Measurements from ENCODE around the gene CLDN24. TPM values are rescaled to one million over a fixed set of nuclear protein-coding genes. Genes with fewer than 3 reads are reported as not detected.

The CLDN24 gene
- total RNA-seq, 2 experiments from 2014 or later: not detected

DNA sequence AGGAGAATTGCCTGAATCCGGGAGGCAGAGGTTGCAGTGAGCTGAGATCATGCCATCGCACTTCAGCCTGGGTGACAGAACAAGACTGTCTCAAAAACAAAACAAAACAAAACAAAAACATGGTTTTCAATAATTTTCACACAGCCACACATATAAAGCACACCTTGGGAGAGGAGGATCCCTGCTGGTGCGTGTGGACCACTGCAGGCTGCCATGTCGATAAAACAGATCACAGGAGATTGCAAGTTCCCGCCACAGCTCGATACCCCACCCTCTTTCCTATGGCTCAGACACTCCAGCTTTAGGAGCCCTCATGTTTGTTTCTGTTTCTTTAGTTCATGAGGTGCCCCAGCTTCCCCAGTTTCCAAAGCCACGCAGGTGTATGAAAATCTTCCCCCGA, 31.3 kb upstream of the CLDN24 start:
- ATAC-seq: no peak
- Mint-ChIP-seq H3K4me1 (peaks cover 14% of the 10 kb centered on the region), H3K27ac (no peak overlapping the region), H3K9me3 (ENCODE audit: low read depth) (no peaks in the 10 kb centered on the region), H3K36me3 (no peaks in the 10 kb centered on the region), H3K4me3 (no peak overlapping the region), H3K27me3 (peaks cover 12% of the 10 kb centered on the region)
- no peak for DNase-seq
- CTCF ChIA-PET: interaction anchor here (0.6 kb wide), 1 partner anchor 10 kb away, joined by 3 read pairs; no protein-coding TSS in a partner anchor

DNA sequence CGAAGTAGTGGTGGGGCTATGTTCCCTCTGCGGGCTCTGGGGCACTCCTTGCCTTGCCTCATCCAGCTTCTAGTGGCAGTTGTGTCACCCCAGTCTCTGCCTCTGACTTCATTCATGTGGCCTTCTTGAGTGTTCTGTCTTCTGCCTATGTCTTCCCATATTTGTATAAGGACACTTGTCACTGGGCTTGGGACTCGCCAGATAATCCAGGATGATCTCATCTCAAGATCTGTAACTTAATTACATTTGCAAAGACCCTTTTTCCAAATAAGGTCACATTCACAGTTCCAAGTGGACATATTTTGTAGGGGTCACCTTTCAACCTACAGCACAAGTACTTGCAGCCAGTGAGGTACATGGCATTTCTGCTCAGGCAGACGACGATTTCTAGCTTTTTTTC, 30.3 kb upstream of the CLDN24 start:
- CTCF ChIA-PET: no interaction called here
- DNase-seq: no peak
- H3K9me3 Mint-ChIP-seq (ENCODE audit: low read depth): no peaks in the 10 kb centered on the region
- H3K27me3 Mint-ChIP-seq: peaks cover 12% of the 10 kb centered on the region
- peaks cover 16% of the 10 kb centered on the region for H3K4me1 Mint-ChIP-seq
- no peak overlapping the region for H3K4me3 Mint-ChIP-seq
- ATAC-seq: no peak
- H3K36me3 Mint-ChIP-seq: no peaks in the 10 kb centered on the region
- no peak overlapping the region for H3K27ac Mint-ChIP-seq

DNA sequence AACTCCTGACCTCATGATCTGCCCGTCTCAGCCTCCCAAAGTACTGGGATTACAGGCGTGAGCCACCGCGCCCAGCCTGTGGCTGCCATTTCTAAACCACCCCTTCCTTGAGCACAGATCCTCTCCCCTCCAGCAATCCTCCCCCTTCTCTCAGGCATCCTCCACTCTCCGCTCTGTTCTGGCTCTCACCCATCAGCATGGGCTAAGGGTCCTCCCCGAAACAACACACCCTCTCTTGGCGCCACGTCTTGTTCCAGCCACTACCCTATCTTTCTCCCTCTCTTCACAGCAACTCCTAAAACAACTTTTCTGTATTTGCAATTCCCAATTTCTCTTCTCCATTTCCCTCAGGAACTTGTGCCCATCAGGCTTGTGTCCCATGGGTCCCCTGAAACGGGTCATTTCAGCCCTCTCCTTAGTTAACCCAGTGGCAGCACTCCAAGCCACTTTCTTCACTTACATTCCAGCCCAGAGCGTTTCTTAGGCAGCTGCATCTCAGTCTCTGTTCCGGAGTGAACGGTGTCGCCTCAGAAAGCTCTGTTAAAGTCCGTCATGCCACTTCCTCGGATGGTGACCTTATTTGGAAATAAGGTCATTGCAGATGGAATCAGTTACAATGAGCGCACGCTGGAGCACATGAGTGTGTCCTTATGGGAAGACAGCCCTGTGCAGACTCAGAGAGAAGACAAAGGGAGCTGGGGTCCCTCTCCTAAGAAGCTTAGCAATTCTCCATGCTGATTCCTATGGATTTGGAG, 28.3 kb upstream of the CLDN24 start:
- peaks cover 16% of the 10 kb centered on the region for H3K4me1 Mint-ChIP-seq
- H3K27me3 Mint-ChIP-seq: peaks cover 12% of the 10 kb centered on the region
- CTCF ChIA-PET: no interaction called here
- H3K36me3 Mint-ChIP-seq: no peaks in the 10 kb centered on the region
- no peak overlapping the region for H3K4me3 Mint-ChIP-seq
- no peaks in the 10 kb centered on the region for H3K9me3 Mint-ChIP-seq (ENCODE audit: low read depth)
- no peak for ATAC-seq
- DNase-seq: no peak
- H3K27ac Mint-ChIP-seq: no peak overlapping the region

DNA sequence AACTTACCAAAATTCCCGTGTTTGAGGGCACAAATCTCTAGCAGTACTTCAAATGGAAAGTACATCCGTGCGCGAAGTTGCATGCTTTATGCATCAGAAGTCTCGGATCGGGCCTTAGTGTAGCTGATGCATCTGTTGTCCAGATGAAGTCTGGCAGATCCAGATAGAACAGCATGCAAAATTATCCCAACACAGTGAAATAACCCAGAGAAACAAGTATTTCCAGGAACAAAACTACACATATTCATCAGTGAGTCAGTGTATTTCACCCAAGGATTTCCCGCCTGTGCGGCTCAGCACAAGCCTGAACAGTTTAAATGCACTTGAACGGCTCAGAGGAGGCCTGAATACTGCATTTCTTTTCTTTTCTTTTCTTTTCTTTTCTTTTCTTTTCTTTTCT, 27.4 kb upstream of the CLDN24 start:
- Mint-ChIP-seq H3K27ac (no peak overlapping the region), H3K27me3 (peaks cover 12% of the 10 kb centered on the region)
- no peak for ATAC-seq

DNA sequence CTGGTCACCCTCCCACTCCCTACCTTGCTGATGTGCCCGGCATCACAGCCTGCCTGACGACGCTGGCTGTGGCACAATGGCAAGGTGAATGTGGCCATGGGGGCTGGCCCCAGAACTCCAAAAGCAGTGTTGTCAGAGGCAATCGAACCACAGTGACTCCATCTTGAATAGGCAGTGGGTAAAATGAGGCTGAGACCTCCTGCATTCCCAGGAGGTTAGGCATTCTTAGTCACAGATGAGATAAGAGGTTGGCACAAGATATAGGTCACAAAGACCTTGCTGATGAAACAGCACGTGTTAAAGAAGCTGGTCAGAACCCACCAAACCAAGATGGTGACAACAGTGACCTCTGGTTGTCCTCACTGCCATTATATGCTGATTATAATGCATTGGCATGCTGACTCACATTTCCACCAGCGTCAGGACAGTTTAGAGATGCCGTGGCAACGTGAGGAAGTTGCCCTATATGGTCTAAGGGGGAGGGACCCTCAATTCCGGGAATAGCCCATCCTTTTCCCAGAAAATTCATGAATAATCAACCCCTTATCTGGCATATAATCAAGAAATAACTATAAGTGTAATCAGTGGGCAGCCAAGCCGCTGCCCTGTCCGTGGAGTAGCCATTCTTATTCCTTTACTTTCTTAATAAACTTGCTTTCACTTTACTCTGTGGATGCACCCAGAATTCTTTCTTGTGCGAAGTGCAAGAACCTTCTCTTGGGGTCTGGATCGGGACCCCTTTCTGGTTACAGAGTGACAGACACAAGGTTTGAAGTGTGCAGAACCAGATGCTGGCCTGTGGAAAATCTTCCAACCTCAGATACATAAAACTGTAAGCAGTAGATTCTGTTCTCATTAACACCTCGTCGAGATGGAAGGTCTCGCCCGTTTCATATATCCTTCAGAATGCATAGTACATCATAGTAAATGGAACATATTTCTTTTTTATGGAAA, 26.8 kb upstream of the CLDN24 start:
- no peak overlapping the region for H3K4me3 Mint-ChIP-seq
- H3K36me3 Mint-ChIP-seq: no peaks in the 10 kb centered on the region
- peaks cover 16% of the 10 kb centered on the region for H3K4me1 Mint-ChIP-seq
- H3K27ac Mint-ChIP-seq: no peak overlapping the region
- CTCF ChIA-PET: no interaction called here
- no peaks in the 10 kb centered on the region for H3K9me3 Mint-ChIP-seq (ENCODE audit: low read depth)
- peaks cover 13% of the 10 kb centered on the region for H3K27me3 Mint-ChIP-seq
- ATAC-seq (peak; percentile 92), DNase-seq (peak; percentile 73)

More for the DNA sequence above, 27.4 kb upstream of the CLDN24 start:
- Mint-ChIP-seq H3K36me3 (no peaks in the 10 kb centered on the region), H3K4me1 (peaks cover 16% of the 10 kb centered on the region), H3K9me3 (ENCODE audit: low read depth) (no peaks in the 10 kb centered on the region), H3K4me3 (no peak overlapping the region)
- CTCF ChIA-PET: no interaction called here
- DNase-seq: no peak

DNA sequence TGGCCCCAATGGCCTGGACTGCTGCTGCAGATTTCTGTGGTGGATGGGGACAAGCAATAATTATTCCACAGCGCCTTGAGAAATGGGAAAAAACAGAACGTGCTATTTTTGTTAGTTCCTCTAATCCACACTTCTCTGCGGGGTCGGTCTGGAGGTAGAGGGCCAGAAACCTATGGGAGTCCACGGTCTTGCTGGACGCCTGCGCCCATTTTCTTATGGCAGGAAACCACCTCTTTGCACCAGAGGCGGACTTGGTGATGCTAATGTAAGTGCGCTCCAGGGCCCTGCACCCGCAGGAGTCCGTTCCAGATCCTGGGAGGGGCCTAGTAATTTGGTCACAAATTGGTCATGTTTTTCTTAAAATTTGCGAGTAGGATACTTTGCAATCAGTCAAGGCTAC, 25.9 kb upstream of the CLDN24 start:
- ATAC-seq (no peak), DNase-seq (no peak)
- Mint-ChIP-seq H3K9me3 (ENCODE audit: low read depth) (no peaks in the 10 kb centered on the region), H3K27me3 (peaks cover 16% of the 10 kb centered on the region), H3K4me1 (peaks cover 16% of the 10 kb centered on the region), H3K36me3 (no peaks in the 10 kb centered on the region), H3K4me3 (no peak overlapping the region), H3K27ac (no peak overlapping the region)
- CTCF ChIA-PET: no interaction called here

DNA sequence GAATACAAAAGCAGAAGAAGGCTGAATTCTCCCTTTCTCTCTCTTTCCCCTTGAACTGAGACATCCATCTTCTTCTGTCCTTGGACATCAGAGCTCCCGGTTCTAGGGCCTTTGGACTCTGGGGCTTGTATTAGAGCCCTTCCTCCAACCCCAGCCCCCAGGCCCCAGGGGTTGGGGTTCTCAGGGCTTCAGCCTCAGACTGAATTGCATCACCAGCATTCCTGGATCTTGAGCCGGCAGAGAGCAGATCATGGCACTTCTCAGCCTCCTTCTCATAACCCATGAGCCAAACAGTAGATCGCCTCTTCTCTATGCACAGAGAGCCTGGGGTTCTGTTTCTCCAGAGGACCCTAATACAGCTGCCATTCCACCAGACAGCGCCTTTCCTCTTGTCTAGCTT, 25.3 kb upstream of the CLDN24 start:
- CTCF ChIA-PET: no interaction called here
- H3K9me3 Mint-ChIP-seq (ENCODE audit: low read depth): no peaks in the 10 kb centered on the region
- peaks cover 16% of the 10 kb centered on the region for H3K27me3 Mint-ChIP-seq
- DNase-seq: no peak
- ATAC-seq: no peak
- H3K4me3 Mint-ChIP-seq: no peak overlapping the region
- peaks cover 16% of the 10 kb centered on the region for H3K4me1 Mint-ChIP-seq
- no peaks in the 10 kb centered on the region for H3K36me3 Mint-ChIP-seq
- no peak overlapping the region for H3K27ac Mint-ChIP-seq

DNA sequence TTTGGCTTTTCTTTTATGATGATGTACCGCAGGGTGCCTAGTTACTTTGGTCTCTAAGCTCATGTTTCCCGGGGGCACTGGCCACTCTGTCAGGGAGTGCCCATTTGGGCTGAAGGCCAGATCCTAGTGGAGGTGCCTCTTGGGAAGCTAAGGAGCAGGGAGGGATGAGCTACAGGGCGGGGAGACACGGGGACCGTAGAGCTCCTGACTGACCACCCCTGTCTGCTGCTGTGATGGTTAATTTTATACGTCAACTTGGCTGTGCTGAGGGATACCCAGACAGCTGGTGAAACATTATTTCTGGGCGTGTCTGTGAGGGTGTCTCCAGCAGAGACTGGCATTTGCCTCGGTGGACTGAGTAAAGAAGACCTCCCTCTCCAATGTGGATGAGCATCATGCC, 24.9 kb upstream of the CLDN24 start:
- no peak for ATAC-seq
- CTCF ChIA-PET: no interaction called here
- H3K27ac Mint-ChIP-seq: no peak overlapping the region
- H3K4me1 Mint-ChIP-seq: peaks cover 16% of the 10 kb centered on the region
- no peak for DNase-seq
- no peaks in the 10 kb centered on the region for H3K9me3 Mint-ChIP-seq (ENCODE audit: low read depth)
- H3K4me3 Mint-ChIP-seq: no peak overlapping the region
- H3K27me3 Mint-ChIP-seq: peaks cover 14% of the 10 kb centered on the region
- no peaks in the 10 kb centered on the region for H3K36me3 Mint-ChIP-seq

DNA sequence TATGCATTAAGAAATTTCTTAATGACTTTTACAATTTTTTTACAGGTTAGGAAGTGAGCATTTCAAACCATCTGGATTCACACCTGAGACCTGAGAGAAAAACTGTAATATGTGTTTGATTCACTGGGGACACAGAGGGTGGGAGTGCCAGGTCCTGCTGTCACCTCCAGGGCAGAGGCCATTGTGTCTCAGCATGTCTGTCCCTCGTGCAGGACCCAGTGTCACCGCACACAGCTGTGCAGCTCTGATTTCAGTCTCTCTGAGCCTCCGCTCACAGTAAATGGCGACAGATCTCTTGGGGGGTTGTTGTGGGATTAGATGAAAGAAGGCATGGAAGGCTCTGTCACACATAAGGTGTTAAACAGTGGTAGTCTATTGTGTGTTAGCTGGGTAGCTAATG, 23.0 kb upstream of the CLDN24 start:
- Mint-ChIP-seq H3K27ac (no peak overlapping the region), H3K36me3 (no peaks in the 10 kb centered on the region), H3K4me3 (no peak overlapping the region), H3K4me1 (peaks cover 13% of the 10 kb centered on the region), H3K27me3 (peaks cover 12% of the 10 kb centered on the region), H3K9me3 (ENCODE audit: low read depth) (no peaks in the 10 kb centered on the region)
- no peak for DNase-seq
- no peak for ATAC-seq
- CTCF ChIA-PET: no interaction called here

DNA sequence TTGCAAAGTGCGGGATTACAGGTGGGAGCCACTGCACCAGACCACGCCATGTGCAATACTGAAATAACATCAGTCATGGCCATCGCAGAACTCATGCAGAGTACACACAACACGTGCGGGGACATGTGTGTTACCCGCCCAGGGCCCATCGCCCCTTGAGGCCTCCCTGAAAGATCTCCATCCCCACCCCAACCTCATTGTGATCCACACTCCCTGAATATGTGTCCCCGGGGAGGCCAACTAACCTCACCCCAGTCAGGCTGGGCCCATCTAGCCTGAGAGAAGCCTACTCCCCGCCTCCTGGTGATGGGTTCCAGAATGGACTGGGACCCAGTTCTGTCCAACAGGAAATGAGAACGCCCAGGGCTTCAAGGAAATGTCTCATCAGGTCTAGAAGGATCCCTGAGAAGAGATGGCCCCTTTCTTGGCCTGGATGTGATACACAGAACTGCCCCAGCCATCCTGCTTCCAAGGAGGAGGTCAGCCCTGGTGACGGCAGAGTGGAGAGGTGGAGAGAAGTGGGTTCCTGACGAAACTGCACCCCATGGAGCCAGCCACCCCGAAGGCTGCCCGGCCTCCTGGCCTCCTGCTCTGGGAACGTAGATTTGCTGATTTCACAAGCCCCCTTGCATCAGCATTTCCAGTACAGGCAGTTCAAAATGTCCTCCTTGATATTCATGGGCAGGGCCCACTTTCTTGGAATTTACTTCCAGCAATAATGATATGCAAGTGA, 22.5 kb upstream of the CLDN24 start:
- Mint-ChIP-seq H3K27me3 (peaks cover 13% of the 10 kb centered on the region), H3K27ac (no peak overlapping the region), H3K4me3 (no peak overlapping the region), H3K36me3 (no peaks in the 10 kb centered on the region), H3K4me1 (peaks cover 13% of the 10 kb centered on the region), H3K9me3 (ENCODE audit: low read depth) (no peaks in the 10 kb centered on the region)
- ATAC-seq (no peak), DNase-seq (no peak)
- CTCF ChIA-PET: no interaction called here

DNA sequence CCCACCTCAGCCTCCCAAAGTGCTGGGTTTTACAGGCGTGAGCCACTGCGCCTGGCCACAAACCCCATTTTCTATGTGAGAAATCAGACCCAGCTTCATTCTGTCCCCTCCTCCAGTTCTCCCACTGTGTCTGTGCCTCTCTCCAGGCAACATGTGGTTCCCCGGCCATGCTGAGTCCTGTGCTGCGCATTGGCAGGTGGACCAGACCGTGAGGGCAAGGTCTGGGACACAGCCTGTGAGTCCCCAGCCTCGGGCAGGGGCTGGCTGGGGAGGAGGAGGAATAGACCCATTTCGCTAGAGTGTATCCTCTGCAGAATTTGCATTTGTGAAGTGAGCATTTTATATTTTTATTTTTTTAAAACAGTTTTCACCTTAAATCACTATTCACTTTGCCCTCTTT, 21.5 kb upstream of the CLDN24 start:
- Mint-ChIP-seq H3K36me3 (no peaks in the 10 kb centered on the region), H3K27ac (no peak overlapping the region), H3K27me3 (peaks cover 19% of the 10 kb centered on the region), H3K9me3 (ENCODE audit: low read depth) (no peaks in the 10 kb centered on the region), H3K4me3 (no peak overlapping the region), H3K4me1 (peaks cover 3% of the 10 kb centered on the region)
- no peak for DNase-seq
- CTCF ChIA-PET: interaction anchor here (0.6 kb wide), 1 partner anchor 9 kb away, joined by 3 read pairs; no protein-coding TSS in a partner anchor
- ATAC-seq: no peak

DNA sequence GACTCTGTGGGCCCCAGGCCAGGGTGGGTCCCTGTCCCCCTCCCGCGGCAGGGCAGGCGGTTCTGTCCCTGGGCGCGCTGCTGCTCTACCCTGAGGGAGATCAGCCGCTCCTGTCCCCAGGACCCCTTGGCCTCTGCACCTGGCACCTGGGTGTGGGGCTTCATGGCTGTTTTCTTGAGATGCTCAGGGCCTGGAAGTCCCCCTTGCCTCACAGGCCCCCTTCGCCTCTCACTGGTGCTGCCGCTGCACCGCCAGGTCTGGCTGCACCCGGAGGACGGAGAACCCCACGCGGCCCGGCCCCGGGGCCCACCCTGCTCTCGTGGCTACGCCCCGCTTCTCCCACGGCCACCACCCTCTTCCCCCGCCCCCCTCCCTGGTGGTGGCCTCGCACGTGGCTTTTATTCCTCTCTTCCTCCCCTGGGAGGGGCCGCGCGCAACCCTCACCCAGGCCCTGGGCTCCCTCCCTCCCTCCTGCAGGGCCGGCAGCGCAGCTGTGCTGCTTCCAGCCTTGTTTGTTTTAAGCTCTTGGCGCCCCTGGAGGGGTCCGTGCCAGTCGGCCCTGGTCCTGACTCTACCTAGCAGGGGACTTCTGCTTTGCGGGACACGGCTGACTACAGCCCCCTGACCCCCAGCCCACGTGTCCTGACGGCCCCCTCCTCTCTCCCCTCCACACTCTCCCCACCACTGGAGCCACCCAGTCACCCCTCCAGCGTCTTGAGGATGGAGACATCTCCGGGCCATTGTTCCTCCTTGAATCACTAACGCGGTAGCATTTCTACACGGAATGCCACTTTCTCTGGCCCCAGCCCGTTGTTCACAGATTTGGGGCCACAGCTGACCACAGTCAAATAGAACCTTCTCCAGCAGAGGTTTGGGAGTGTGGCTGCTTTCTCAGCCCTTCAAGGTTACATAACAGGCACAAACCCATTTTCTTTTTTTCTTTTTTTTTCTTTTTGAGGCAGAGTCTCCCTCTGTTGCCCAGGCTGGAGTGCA, 20.6 kb upstream of the CLDN24 start:
- ATAC-seq (peak; percentile 36), DNase-seq (no peak)
- Mint-ChIP-seq H3K4me1 (no peaks in the 10 kb centered on the region), H3K36me3 (no peaks in the 10 kb centered on the region), H3K27ac (no peak overlapping the region), H3K9me3 (ENCODE audit: low read depth) (no peaks in the 10 kb centered on the region), H3K4me3 (no peak overlapping the region), H3K27me3 (peaks cover 19% of the 10 kb centered on the region)
- CTCF ChIA-PET: no interaction called here

All from activated CD8-positive, alpha-beta memory T cell treated with anti-CD3 and anti-CD28 coated beads, Interleukin-2, amount 10 ng/mL, durations not matched to agents 7 days and 5 days (primary cell).